GM21447 (cell line): ENCODE results near the gene CLK3.
"Not testable (repeated sequence)": the region's sequence is repeated elsewhere in the genome, so short reads cannot be mapped to it uniquely, and the experiment has no call there.

Experiments
- ATAC-seq: cut with Tn5 transposase; IDR thresholded peaks from one replicate; pipeline ENCODE4 v1.9.1; 2021; ENCODE audit not compliant: unreplicated experiment

The CLK3 gene

GRCh38 chr15:74642348-74642733 is 26.7 kb downstream of the CLK3 start:
- ATAC-seq, result no peak

DNA sequence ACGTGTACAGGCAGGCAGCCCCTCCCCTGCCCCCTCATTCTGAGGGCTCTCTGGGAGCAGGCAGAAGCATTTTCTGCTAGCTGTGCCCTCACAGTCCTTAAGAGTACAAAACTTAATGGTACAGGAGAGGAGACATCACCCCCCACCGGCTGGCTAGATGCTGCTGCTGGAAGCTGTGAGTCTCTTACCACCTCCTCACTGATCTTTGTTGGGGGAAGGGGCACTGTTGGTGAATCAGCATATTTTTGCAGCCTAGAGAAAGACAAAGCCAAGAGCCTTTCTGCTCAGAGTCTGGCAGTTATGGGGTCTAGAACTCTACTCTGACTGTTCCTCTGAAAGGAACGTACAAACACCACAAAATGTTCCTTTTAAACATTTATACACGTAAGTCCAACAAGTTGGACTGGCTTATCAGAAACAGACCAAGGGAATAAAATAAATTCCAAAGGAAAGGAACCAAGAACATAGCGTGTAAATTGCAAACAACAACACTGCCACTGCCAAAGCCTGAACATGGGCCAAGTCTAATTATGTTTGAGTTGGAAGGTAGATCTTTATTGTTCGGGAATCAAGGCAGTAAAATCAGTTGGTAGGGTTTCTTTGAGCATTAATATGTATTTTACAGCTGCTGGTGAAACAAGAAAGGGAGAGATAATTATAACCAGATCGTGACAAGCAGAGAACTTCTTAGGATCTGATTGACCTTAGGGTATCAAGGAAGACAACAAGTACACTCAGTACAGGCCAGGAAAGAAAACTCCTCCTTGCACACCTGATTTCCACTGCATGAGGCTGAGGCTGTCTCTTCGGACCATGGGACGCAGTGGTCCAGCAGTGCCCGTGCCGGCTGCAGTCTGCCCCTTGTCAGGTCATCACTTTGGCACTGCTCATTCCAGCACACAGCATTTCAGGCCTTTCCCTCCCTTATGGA is 27.4 kb downstream of the CLK3 start:
- ATAC-seq, result no peak

DNA sequence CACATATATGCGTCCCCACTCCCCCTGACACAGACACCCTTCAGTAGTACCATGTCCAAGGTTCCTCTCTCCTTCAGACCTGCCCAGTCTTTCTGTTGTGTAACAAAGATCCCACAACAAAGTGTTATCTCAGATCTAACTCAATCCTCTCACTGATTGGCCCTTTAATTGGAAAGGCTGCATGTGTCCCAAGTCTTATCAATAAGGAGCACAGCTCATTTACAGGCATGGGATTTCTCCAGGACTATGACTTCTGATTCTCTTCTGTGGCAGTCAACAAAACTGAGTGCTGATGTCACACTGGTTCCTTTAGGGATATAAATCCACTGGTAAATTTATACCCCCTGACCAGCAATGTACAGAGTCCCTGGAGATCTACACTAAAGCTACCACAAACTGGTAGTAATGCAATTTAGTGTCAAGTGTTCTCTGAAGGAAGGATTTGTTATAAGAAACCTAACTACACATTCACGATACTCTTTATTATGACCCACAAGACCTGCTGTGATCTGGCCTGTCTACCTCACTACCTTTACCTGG is 28.1 kb downstream of the CLK3 start:
- no peak for ATAC-seq

- no peak for ATAC-seq
These were observed 30.8 kb downstream of the CLK3 start for GRCh38 chr15:74646480-74646879.

DNA sequence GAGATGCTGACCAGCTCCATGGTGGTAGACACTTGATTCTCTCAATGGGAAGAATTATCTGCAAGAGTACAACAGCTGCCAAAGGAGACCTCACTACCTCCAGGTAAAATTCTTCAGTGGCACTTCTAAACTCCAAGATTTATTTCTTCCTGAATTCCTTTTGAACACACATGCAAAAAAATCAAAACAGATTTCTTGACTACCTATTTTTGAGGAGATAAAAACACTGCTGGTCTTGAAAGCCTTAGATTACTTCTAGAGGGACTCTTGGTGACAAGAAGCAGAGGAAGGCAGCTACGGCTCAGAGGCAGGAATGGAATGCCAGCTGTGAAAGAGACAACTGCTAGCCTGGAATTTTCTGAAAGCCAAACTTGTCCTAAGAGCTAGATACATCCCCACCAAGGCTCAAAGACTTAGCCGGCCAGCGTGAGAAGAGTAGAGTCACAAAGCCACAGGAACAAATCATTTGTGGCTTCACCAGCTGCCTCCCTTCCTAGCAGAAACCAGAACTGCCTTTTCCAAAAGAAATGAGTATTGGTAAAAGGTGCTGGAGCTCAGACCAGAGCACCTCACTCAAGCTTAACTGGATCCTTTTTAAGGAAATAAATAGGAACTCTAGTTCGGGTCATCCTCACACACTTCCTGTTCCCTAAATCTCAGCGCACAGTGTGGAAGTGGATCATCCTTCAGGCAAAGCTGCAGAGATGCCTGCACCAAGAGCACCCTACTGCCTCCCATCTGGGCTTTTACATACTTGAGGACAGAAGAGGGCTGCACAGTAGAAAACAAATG is 32.6 kb downstream of the CLK3 start:
- no peak for ATAC-seq

DNA sequence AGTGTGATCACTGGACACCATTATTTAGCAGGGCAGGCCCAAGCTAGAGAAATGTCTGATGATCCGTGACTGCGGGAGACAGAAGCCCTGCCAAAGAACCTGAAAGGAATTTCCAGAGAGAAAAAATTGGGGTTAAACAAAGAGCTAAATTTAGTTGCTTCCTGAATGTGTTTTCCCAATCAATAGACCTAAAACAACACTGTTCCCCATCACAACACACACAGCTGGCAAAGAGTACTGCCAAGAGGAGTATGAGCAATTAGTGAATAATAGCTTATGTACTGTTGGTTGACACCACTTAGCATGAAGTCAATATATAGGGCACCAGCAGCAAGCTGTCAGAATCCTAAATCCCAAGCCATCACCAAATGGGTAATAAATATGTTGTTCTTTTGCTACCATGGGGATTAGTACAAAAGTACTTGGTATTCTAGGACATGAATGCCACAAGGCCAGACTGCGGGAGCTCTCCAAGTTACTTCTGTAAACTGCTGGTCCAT is 35.7 kb downstream of the CLK3 start:
- no peak for ATAC-seq

DNA sequence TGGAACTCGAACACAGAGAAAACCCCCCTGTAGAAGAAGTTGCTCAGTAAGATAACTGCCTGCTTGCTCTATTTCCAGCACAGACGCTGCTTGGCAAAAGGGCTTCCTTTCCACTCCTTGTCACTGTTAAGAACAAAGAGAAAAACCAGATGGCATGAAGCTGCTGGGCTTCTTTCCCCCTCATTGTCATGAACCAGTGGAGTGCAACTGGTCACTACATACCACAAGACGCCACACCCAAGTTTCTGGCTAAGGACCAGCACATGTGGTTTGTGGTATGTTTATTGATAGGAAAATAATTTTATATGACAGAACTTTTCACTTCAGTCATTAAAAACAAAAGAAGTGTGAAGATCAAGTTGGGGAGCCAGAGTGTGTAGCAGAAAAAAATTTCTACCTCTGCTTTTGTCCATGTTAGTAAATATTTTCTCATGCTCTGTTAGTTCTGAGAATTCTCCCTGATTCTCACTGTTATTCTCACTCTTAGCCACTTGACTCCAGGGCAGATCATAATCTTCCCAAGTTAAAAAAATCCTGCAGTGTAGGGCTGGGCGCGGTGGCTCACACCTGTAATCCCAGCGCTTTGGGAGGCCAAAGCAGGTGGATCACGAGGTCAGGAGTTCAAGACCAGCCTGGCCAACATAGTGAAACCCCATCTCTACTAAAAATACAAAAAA is 37.9 kb downstream of the CLK3 start:
- ATAC-seq, result no peak

DNA sequence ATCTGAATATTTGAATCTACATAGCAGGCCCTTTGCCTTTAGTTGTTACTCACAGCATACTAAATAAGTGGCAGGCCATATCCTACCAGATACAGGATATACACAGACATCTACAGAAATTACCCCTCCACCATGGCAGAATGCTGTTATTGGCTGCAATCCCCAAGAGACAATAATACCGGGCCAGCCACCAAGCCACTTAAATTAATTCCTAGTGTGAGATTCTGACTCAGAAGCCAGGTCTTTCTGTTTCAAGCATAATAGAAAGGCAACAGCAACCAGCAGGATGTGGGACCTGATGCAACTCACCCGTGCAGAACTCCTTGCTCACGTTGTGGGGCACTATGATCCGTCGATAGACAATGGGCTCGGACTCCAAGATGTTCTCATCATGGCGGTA is 39.8 kb downstream of the CLK3 start:
- ATAC-seq, result no peak

DNA sequence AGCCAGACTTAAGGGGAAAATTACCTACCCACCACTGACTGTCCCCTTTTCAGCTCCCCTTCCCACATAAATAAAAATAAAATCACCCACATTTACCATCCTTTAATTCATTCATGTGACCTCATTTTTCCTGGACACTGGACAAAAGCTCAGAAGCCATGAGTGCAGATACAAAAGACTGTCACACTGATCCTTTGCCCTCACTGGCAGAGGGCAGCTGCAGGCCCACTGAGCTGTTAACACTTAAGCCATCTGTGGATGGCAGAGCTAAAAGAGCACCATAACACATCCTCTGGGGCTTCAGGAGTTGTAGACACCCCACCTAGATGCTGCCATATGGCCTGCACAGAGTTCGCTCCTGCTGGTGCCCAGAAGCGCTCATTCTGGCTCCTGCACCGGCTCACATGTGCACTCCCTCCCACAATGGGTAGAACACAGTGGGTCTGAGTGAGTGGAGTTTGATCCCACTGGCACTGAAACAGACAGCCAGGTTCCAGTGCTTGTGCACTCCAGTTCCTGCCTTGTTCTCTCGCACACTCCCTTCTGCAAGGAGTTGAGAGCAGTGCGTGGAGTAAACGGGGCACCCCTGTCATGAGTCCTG is 41.4 kb downstream of the CLK3 start:
- no peak for ATAC-seq

- no peak for ATAC-seq
These were observed 42.2 kb downstream of the CLK3 start for GRCh38 chr15:74657846-74658245.

DNA sequence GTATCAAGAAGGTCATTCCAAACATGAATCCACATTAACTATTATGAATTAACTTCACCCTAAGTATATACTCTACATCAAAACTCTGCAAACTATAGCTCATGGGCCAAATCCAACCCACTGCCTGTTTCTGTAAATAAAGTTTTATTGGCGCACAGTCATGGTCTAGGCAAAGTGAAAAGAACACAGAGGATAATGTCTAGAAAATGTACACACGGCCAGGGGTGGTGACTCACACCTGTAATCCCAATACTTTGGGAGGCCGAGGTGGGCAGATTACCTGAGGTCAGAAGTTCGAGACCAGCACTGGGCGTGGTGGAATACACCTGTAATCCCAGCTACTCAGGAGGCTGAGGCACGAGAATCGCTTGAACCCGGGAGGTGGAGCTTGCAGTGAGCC is 45.6 kb downstream of the CLK3 start:
- ATAC-seq, result not testable (repeated sequence)

DNA sequence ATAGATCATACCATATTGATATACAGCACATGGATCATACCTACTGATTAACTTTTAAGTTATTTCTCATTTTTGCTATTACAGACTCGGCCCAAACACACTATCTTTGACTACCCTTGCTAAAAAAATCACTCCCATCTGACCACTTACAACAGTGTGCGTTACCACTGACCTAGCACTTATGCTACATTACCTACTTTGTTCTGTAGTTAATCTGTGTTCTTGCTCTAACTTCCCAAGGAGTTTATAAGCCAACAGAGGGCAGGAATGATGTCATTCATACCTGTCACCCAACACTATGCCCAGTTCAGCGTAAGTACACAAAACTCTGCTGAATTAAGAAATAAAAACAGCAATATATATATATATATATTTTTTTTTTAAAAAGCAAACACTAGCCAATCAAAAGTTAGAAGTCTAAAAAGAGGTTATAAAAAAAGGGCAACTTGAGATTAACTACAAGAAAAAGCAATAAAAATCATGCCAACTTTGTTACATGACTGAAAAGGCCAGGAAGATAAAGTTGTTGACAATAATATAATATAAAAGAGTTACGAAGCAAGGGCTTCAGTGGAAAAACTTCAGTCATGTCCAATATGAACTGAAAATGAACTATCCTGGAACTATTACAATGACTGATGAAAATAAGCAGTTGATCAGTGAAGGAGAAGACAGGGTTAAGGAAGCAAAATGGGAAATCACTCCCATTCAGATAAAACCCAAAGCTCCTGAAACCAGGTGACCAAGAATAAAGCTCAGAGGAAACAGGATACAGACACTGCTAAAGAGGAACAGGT is 46.6 kb downstream of the CLK3 start:
- ATAC-seq, result no peak

DNA sequence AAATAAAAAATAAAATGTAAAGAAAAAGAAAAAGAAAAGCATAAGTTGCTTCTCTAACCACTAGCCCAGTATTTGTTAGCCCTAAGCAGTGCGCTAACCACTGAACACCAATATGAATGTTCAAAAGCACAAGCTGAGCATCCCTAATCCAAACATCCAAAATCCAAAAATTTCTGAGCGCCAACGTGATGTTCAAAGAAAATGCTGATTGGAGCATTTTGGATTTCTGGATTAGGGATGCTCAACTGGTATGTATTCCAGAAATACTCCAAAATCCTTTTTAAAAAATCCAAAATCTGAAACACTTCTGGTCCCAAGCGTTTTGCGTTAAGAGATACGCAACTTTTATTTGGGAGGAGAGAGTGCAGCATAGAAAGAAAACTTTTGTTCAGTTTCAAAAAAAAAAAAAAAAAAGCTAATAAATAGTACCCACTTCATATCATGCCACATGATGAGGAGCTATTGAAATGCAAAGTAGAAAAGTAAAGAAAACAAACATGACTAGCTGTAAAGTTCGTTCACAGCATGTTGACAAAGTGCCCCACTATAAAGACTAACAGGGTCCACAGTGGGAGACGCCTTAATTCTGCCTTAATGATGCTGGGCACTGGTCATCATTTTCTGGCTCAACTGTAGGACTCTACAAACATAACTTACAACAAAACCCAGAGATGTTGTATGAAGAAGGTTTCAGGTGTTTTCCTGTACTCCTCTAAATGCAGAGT is 47.8 kb downstream of the CLK3 start:
- ATAC-seq, result no peak

DNA sequence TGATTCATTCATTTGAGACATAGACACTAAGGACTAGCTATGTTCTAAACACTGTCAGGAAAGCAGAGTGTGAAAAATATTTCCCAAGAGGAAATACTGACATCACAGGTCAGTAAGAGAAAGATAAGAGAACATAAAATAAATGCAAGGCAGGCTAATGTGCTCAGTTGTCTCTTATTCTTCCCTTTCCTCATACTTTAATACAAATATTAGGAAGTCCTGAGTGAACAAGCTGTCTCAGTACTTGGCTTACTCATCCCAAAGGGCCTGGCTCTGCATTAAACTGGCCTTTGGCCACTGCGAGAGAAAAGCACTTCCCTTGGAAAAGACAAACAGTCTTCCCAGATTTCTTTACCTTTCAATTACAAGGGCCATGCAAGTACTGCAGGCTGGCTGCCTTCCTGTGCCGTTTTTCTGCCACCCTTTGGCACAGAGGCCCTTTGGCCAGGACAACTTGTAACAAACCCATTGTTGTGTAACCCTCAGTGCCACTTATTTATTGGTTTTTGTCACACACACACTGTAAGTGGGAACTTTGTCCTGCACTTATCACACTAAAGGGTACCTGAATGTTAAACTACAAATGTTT is 48.5 kb downstream of the CLK3 start:
- ATAC-seq, result no peak

- no peak for ATAC-seq
These were observed 49.0 kb downstream of the CLK3 start for GRCh38 chr15:74664670-74665069.

- no peak for ATAC-seq
These were observed 52.3 kb downstream of the CLK3 start for GRCh38 chr15:74667975-74668374.

DNA sequence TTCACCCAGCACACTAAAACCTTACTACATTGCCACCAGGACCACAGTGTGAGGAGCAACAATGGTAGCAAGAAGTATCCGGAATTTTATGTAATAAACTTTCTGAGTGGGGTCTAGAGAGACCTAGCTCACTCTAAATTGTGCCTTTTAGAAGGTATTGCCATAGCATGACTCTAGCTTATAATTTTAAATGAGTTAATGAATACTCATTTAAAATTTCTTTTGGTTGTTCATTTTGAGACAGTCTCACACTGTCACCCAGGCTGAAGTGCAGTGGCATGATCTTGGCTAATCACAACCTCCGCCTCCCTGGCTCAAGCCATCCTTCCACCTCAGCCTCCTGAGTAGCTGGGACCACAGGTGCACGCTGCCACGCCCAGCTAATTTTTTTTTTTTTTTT is 54.0 kb downstream of the CLK3 start:
- ATAC-seq, result no peak

DNA sequence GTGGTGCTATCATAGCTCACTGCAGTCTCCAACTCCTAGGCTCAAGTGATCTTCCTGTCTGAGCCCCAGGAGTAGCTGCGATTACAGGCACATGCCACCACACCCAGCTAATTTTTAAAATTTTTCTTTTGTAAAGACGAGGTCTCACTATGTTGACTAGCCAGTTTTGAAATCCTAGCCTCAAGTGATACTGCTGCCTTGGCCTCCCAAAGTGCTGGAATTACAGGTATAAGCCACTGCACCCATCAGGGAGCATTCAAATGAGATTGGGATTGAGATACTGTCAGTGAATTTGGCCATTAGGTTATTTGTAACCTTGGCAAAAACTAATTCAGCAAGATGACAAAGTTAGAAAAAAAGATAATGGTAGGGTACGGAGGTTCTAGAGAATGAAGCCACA is 58.5 kb downstream of the CLK3 start:
- no peak for ATAC-seq

DNA sequence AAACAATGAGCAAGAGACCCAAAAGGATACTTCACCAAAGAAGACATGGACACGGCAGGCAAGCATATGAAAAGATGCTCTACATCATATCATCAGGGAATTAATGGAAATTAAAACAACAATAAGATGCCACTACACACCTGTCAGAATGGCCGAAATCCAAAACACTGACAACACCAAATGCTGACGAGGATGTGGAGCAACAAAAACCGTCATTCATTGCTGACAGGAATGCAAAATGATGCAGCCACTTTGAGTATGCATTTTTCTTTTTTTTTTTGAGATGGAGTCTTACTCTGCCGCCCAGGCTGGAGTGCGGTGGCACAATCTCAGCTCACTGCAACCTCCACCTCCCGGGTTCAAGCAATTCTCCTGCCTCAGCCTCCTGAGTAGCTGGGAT is 61.2 kb downstream of the CLK3 start:
- no peak for ATAC-seq
